Stimulated activated memory B cell treated with anti-CD40 and anti-IgM and Interleukin-4, amounts not matched to agents 10 μg/mL and 1 μg/mL and 100 μg/mL, for 72 hours (primary cell): Measurements from ENCODE around the gene PPP4R3A.
A peak's percentile ranks its signal among the peaks of the same experiment; 100 is the strongest.
"Not testable (repeated sequence)": the region's sequence is repeated elsewhere in the genome, so short reads cannot be mapped to it uniquely, and the experiment has no call there.

ENCODE experiments used
- ATAC-seq: fragments of 150-1000 bp; cut with Tn5 transposase; 2 replicates; pipeline ENCODE4 v1.10.0; 2021
- H3K27ac Mint-ChIP-seq: one replicate; pipeline ENCODE4 v1.8.0; 2022; ENCODE audit warnings: mild to moderate bottlenecking, mixed read lengths
- H3K27me3 Mint-ChIP-seq: one replicate; pipeline ENCODE4 v1.8.0; 2022; ENCODE audit warnings: mixed read lengths
- H3K36me3 Mint-ChIP-seq: one replicate; pipeline ENCODE4 v1.8.0; 2022; ENCODE audit warnings: mixed read lengths
- H3K4me1 Mint-ChIP-seq: one replicate; pipeline ENCODE4 v1.8.0; 2022; ENCODE audit warnings: mixed read lengths
- H3K4me3 Mint-ChIP-seq: one replicate; pipeline ENCODE4 v1.8.0; 2022; ENCODE audit warnings: mild to moderate bottlenecking, moderate library complexity, mixed read lengths
- H3K9me3 Mint-ChIP-seq: one replicate; pipeline ENCODE4 v1.8.0; 2022; ENCODE audit warnings: mixed read lengths

Gene PPP4R3A

GRCh38 chr14:91412939-91413338 is 97.2 kb downstream of the PPP4R3A start:
- Mint-ChIP-seq H3K36me3 (peaks cover 55% of the 10 kb centered on the region), H3K27me3 (no peaks in the 10 kb centered on the region), H3K27ac (peak overlapping the region; percentile 95), H3K4me3 (peak overlapping the region; percentile 52), H3K4me1 (peaks cover 79% of the 10 kb centered on the region), H3K9me3 (no peaks in the 10 kb centered on the region)
- no peak for ATAC-seq

DNA sequence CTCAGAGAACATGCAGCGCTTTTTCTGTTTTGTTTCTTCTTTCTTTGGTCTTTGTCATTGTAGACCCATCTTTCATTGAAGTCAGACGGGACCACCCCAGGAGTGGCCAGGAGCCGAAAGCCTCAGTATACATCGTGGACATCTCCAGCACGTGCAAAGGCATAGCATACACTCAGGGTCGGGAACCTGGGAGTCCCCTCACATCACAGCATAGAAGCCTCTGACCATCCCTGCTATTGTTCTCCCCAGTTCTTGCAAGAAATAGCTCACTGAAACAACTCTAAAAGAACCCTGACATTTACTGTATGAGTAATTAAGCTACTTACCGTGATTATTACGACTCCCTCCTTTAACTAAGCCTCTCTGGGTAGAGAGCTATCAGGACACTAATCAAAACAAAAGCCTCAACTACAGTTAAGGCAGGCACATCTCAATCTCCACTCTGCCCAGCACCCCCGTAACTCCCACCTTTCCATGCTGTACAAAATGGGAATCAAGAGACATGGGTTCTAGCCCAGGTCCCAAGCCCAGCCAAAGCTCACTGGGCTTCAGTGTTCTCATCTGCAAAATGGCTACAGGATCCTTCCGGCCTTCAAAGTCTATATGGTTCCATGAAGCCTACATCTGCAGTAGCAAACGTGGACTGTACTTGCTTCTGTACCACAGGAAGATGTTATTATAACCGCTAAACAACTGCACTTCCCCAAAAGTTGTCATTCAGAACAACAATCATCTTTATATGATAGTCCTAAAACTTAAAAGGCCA is 99.2 kb downstream of the PPP4R3A start:
- peak; percentile 66 for ATAC-seq
- Mint-ChIP-seq H3K27me3 (no peaks in the 10 kb centered on the region), H3K9me3 (no peaks in the 10 kb centered on the region), H3K4me3 (peak overlapping the region; percentile 78), H3K4me1 (peaks cover 86% of the 10 kb centered on the region), H3K27ac (peak overlapping the region; percentile 90), H3K36me3 (peaks cover 66% of the 10 kb centered on the region)

- peaks cover 83% of the 10 kb centered on the region for H3K4me1 Mint-ChIP-seq
- H3K27ac Mint-ChIP-seq, result peak overlapping the region; percentile 90
- H3K27me3 Mint-ChIP-seq, result no peaks in the 10 kb centered on the region
- ATAC-seq, result peak; percentile 75
- H3K9me3 Mint-ChIP-seq, result no peaks in the 10 kb centered on the region
- H3K4me3 Mint-ChIP-seq, result peak overlapping the region; percentile 78
- peaks cover 68% of the 10 kb centered on the region for H3K36me3 Mint-ChIP-seq
Measured at GRCh38 chr14:91409928-91410718, 100.0 kb downstream of the PPP4R3A start.

DNA sequence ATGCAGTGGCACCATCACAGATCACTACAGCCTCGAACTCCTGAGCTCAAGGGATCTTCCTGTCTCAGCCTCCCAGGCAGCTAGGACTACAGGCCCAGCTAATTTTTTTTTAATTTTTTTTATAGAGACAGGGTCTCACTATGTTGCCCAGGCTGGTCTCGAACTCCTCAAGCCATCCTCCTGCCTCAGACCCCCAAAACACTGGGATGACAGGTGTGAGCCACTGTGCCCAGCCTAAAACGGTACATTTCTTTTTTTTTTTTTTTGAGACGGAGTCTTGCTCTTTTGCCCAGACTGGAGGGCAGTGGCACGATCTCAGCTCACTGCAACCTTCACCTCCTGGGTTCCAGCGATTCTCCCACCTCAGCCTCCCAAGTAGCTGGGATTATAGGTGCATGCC is 100.9 kb downstream of the PPP4R3A start:
- H3K4me3 Mint-ChIP-seq, ATAC-seq: not testable (repeated sequence)
- peaks cover 67% of the 10 kb centered on the region for H3K36me3 Mint-ChIP-seq

More for the DNA sequence above, 100.9 kb downstream of the PPP4R3A start:
- H3K27me3 Mint-ChIP-seq, H3K9me3 Mint-ChIP-seq: not testable (repeated sequence)
- Mint-ChIP-seq H3K4me1 (peaks cover 83% of the 10 kb centered on the region), H3K27ac (peak overlapping the region; percentile 90)
